Prostate gland (tissue), 2 donors: ENCODE data around the gene CREB5. TPM values are rescaled to one million over a fixed set of nuclear protein-coding genes. Genes with fewer than 3 reads are reported as not detected.
"Not testable (repeated sequence)": the region's sequence is repeated elsewhere in the genome, so short reads cannot be mapped to it uniquely, and the experiment has no call there.

Source experiments
- DNase-seq: peaks from one replicate; pipeline ENCODE4 v3.0.0-alpha.2; 2019; ENCODE audit warnings: low spot score
- H3K27ac ChIP-seq, 2 donors: fragments of 200-600 bp; sonication (generic); 2 replicates each; pipeline ENCODE4 v1.5.1; 2017 to 2019
- H3K27me3 ChIP-seq: fragments of 200-600 bp; sonication (generic); replicated peaks from 2 replicates; pipeline ENCODE4 v1.5.1; 2019; ENCODE audit not compliant: insufficient read depth
- H3K36me3 ChIP-seq, 2 donors: fragments of 200-600 bp; sonication (generic); 1 replicate in 1 of 2; 2 replicates in 1 of 2; pipeline versions ENCODE4 v1.5.1 to v1.8.1; 2017 to 2019
- H3K4me1 ChIP-seq: fragments of 200-600 bp; sonication (generic); replicated peaks from 2 replicates; pipeline ENCODE4 v1.5.1; 2019
- H3K4me3 ChIP-seq, 2 donors: fragments of 200-600 bp; sonication (generic); 2 replicates each; pipeline ENCODE4 v1.5.1; 2017 to 2019
- H3K9me3 ChIP-seq: fragments of 200-600 bp; sonication (generic); 2 replicates; pipeline ENCODE4 v1.5.1; 2017
- POLR2A ChIP-seq: fragments of 450-650 bp; IDR thresholded peaks from one replicate; pipeline ENCODE4 v1.6.1; 2016; ENCODE audit warnings: antibody characterized with exemption, mild to moderate bottlenecking
- POLR2AphosphoS5 ChIP-seq: sonication (generic); formaldehyde crosslinking; IDR thresholded peaks from one replicate; pipeline ENCODE4 v1.6.1; 2017; ENCODE audit warnings: antibody characterized with exemption
- WGBS: methylation state at CpG from one replicate; pipeline ENCODE4 v1.1.5; 2018; 5-methylcytosine and 5-hydroxymethylcytosine counted together
- intact Hi-C: fragments of 100-400 bp; cut with DNase I; formaldehyde crosslinking; loops from one replicate; pipeline ENCODE4 v1.14.2; 2022
- total RNA-seq, 2 donors: library from RNA; depleted of rRNA; stranded (reverse); fragments of >200 nt; gene quantifications; one replicate each; pipeline ENCODE4 v1.1.0, GENCODE V29; 2016
- TF ChIP-seq, protein P1 (sequence below), 4 experiments: fragments of 200-600 bp in 2 of 4; fragments of 450-650 bp in 2 of 4; sonication (generic) in 2 of 4; IDR thresholded peaks; 1 replicate in 3 of 4; 2 replicates in 1 of 4; pipeline ENCODE4 v1.5.1; 2016 to 2019; ENCODE audit warnings: antibody characterized with exemption in 4 of 4, mild to moderate bottlenecking in 2 of 4, moderate library complexity in 2 of 4

The CREB5 gene
- total RNA-seq, 2 donors from 2014 or later, result 0.46 to 3.4 TPM

DNA sequence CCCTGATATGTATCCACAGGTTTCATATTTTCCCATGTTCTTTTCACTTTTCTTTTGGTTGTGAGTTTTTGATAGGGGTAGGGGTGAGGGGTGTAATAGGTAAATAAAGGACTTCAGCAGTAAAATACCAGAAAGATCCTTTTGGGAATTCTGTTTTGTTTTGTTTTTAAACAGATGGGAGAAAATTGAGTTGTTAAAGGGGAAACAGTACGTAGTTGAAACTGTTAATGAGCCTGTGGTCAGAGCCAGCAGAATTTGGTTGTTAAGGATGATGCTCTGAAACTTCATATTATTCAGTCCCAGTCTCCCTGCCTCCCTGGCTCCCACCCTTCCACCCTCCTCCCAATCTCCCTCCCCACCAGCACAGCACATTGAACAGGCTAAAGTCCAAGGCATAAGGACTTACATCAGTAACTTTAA, 195.9 kb downstream of the CREB5 start:
- Histone ChIP-seq H3K27me3 (no peaks in the 10 kb centered on the region), H3K36me3 (no peaks in the 10 kb centered on the region), H3K4me1 (no peaks in the 10 kb centered on the region), H3K4me3 (no peak overlapping the region), H3K27ac (no peak overlapping the region), H3K9me3 (no peaks in the 10 kb centered on the region)
- DNase-seq, result no peak
- TF ChIP-seq, protein P1, sequence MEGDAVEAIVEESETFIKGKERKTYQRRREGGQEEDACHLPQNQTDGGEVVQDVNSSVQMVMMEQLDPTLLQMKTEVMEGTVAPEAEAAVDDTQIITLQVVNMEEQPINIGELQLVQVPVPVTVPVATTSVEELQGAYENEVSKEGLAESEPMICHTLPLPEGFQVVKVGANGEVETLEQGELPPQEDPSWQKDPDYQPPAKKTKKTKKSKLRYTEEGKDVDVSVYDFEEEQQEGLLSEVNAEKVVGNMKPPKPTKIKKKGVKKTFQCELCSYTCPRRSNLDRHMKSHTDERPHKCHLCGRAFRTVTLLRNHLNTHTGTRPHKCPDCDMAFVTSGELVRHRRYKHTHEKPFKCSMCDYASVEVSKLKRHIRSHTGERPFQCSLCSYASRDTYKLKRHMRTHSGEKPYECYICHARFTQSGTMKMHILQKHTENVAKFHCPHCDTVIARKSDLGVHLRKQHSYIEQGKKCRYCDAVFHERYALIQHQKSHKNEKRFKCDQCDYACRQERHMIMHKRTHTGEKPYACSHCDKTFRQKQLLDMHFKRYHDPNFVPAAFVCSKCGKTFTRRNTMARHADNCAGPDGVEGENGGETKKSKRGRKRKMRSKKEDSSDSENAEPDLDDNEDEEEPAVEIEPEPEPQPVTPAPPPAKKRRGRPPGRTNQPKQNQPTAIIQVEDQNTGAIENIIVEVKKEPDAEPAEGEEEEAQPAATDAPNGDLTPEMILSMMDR (IDR thresholded peaks at IDR 0.05), result no peak
- TF ChIP-seq POLR2AphosphoS5 (no peak), POLR2A (no peak)
- intact Hi-C loops, result no loop called here
- WGBS, result 85% methylated on average over 1 of the region's 1 CpG

DNA sequence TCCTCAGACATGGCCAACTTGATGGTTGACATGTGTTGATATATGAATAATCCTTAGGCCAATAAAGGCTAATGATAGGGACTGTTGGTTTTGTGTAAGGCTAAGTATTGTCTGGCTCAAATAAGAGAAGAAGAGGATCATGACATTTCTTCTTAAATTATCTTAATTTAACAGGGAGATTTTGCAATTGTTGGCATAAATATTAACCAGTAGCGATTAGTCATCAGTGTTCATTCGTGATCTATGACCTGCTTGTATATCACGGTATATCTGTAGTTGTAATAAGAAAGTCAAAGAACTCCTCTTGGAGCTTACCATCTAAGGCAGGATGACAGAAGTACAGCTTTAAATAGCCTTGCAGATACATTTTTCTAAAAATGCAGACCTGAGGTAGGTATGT, 196.4 kb downstream of the CREB5 start:
- intact Hi-C loops, result no loop called here
- no peak for TF ChIP-seq POLR2A
- H3K36me3 ChIP-seq, result no peaks in the 10 kb centered on the region
- no peaks in the 10 kb centered on the region for H3K9me3 ChIP-seq
- H3K27ac ChIP-seq, result no peak overlapping the region
- no peak for DNase-seq
- no peaks in the 10 kb centered on the region for H3K27me3 ChIP-seq
- 89% methylated on average over 3 of the region's 3 CpGs for WGBS
- H3K4me3 ChIP-seq, result no peak overlapping the region
- H3K4me1 ChIP-seq, result no peaks in the 10 kb centered on the region

DNA sequence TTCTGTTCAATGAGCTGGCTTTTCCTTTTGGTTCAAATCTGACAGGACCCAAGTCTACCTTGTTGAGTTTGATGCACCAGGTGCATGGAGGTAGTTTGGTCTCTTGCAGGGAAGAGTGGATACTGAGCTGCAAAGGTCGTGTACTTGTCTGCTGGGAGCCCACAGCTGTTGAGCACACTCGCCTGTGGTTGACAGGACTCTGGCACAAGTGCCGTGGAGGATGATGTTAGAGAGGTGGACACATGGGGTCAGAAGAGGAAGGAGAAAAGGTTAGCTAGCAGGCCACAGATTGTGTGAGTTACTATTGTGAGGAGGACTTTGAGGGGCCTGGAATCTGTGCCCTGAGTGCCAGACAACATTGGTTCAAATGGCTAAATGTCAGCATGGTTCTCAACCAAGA, 197.3 kb downstream of the CREB5 start:
- Histone ChIP-seq H3K27me3 (no peaks in the 10 kb centered on the region), H3K9me3 (no peaks in the 10 kb centered on the region), H3K4me1 (no peaks in the 10 kb centered on the region), H3K4me3 (no peak overlapping the region), H3K36me3 (no peaks in the 10 kb centered on the region), H3K27ac (no peak overlapping the region)
- intact Hi-C loops, result no loop called here
- WGBS, result 73% methylated on average over 3 of the region's 3 CpGs
- DNase-seq, result no peak
- TF ChIP-seq POLR2AphosphoS5, result no peak
- TF ChIP-seq, protein P1 (IDR thresholded peaks at IDR 0.05), result no peak
- TF ChIP-seq POLR2A, result no peak

DNA sequence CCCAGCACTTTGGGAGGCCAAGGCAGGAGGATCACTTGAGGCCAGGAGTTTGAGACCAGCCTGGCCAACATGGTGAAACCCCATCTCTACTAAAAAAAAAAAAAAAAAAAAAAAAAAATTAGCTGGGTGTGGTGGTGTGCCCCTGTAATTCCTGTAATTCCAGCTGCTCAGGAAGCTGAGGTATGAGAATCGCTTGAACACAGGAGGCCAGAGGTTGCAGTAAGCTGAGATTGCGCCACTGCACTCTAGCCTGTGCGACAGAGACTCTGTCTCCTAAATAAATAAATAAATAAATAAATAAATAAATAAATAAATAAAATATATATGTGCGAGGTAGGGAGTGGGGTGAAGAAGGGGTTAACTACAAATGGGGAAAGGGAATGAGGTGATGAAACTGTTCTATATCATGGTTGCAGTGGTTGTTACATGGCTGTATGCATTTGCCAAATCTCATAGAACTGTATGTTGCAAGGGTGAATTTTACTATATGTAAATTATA, 199.1 kb downstream of the CREB5 start:
- H3K27me3 ChIP-seq, H3K27ac ChIP-seq, intact Hi-C loops, H3K36me3 ChIP-seq, H3K4me3 ChIP-seq, H3K4me1 ChIP-seq, H3K9me3 ChIP-seq, DNase-seq: not testable (repeated sequence)
- 94% methylated on average over 4 of the region's 4 CpGs for whole genome bisulfite sequencing

DNA sequence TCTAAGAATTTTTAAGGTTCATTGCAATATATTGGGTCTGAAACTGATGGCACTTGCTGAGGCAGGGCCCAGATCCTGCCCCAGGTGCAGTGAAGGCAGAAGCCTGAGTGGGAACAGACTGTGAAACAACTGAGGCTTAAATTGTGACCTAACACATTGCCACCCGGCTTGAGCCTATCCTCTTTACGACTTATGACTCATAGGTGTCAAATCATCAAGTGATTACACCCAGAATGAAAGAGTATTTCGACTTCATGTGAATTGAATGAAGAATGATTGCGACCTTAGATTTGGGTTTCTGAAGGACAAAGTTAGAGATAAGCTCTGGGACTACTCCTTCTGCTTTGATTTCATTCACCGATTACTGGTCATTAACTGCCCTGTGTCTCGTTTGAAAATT, 200.9 kb downstream of the CREB5 start:
- no peak for DNase-seq
- Histone ChIP-seq H3K27me3 (no peaks in the 10 kb centered on the region), H3K9me3 (no peaks in the 10 kb centered on the region), H3K4me3 (no peak overlapping the region), H3K27ac (no peak overlapping the region), H3K36me3 (no peaks in the 10 kb centered on the region), H3K4me1 (no peaks in the 10 kb centered on the region)
- intact Hi-C loops, result no loop called here
- WGBS, result 85% methylated on average over 6 of the region's 6 CpGs
- TF ChIP-seq POLR2A, result no peak
- no peak for TF ChIP-seq POLR2AphosphoS5
- TF ChIP-seq, protein P1 (IDR thresholded peaks at IDR 0.05), result no peak

DNA sequence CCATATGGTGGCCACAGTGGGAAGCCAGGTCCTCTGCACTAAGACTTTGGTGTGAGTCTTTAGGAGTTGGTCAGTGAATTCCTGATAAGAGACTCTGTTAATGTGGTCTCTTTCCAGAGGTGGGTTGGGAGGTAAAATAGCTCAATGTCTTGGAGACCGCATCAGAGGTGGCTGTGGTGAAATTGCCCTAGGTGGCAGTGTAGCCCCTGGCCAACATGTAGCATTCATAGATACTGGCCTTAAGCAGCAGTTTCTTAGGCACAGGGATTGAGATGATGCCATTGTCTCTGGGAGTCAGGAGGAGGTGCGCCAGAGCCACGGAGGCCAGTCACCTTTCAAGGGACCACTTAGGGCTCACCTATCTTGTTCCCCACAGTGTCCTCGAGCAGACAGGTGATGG, 202.8 kb downstream of the CREB5 start:
- Histone ChIP-seq H3K27ac (no peak overlapping the region), H3K4me3 (no peak overlapping the region), H3K27me3 (no peaks in the 10 kb centered on the region), H3K36me3 (no peaks in the 10 kb centered on the region), H3K9me3 (no peaks in the 10 kb centered on the region), H3K4me1 (no peaks in the 10 kb centered on the region)
- intact Hi-C loops, result no loop called here
- TF ChIP-seq POLR2A (no peak), POLR2AphosphoS5 (no peak)
- TF ChIP-seq, protein P1 (IDR thresholded peaks at IDR 0.05), result no peak
- 98% methylated on average over 4 of the region's 4 CpGs for WGBS
- DNase-seq, result no peak
